GM21529 (cell line): ENCODE results near the gene CYP4V2.

Experiments
- ATAC-seq: cut with Tn5 transposase; IDR thresholded peaks from one replicate; pipeline ENCODE4 v1.9.1; 2021; ENCODE audit not compliant: unreplicated experiment

Gene CYP4V2

DNA sequence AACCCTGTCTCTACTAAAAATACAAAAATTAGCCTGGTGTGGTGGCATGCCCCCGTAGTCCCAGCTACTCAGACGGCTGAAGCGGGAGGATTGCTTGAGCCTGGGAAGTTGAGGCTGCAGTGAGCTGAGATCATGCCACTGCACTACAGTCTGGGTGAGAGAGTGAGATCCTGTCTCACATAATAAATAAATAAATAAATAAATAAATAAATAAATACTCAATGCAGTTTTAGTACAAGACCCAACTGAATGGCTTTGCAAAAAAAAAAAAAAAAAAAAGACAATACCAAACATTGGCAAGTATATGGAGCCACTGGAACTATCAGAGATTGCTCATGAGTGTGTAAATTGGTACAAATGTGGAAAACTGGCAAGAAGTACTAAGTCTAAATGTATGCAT is 3.3 kb upstream of the CYP4V2 start:
- ATAC-seq, result no peak

DNA sequence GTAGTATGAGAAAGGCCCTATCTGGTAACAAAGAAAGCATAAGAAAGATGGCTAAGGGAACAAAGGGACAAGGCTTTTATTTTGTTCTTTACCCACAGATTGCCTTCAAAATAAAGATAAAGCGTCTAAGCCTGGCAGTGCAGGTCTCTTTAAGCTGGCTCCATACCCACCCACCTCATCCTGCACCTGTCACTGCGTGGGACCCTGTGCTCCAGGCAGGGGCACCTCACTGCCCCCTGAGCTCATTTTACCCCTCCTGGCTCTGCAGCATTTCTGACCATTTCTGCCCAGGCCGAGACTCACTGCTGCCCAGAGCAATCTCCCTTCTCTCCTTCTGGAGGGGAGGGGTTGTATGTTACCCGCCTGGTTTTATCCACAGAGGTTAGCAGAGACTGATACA is 1.7 kb upstream of the CYP4V2 start:
- no peak for ATAC-seq

DNA sequence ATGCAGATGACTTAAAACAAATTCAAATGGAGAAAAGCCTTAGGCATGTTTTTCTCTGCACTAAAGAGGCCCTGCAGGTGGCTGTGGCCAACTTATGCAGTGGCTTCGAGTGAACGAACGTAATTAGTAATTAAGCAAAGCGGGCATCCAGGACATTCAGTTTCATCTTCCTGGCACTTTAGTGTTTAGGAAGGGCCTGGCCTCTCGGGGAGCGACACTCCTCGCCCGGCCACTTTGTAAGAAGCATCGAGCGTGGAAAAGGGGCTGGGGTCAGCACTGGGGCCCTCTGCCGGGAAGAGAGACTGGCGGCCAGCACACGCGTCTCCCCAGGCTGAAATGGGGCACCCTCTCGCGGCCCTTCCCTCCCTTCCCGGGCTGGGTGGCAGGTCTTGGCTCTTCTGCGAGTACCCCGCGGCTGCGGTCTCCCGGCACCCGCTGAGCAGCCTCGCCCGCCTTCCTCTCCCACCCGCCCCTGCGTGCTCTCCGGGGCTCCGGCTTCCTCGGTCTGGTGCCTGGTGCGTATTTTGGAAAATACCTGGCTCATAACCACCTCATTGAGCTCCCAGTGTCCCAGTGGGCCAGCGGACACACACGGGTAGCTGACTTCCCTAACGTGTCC is 677 bp upstream of the CYP4V2 start:
- peak; percentile 32 for ATAC-seq

DNA sequence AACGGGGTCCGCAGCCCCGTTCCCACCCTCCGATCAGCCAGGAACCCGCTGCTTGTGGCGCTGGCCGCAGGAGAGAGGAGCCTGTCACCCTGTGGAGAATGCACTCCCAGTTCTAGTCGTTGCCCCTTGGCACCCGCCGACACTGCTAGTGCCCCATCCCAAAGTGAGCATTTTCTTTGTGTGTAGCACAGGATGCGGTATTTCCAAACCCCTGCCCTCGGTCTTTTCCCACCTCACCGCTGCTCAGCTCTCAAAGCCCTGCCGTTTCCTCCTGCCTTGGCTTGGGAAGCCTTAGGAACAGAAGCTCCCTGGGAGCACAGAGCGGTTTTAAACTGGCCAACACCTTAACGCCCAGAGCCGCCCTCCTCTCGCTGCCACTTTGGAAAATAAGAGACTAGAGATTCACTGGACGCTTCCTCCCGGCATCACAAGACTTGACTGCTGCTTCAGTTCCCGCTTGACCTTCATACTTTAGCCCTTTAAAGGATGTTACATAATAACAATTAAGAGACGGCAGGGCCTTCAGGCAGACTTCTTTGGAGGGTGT is 772 bp downstream of the CYP4V2 start:
- peak; percentile 0 for ATAC-seq

DNA sequence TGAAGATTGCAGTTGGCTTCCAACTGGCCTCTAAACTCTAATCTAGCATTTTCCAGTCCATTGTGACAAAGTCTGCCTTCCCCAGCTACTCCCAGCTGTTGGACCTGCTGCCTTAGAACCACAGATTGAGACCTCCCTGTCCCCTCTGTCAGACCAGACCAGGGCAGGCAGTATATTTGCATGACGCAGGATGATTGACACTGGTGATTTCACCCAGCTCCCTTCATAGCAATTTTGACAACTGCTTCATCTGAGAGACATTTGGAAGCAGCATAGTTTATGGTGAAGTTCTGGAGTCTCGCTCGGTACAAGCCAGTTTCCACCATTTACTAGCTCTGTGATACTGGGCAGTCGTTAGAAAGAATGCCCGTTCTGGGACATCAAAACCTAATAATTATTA is 2.5 kb downstream of the CYP4V2 start:
- no peak for ATAC-seq

DNA sequence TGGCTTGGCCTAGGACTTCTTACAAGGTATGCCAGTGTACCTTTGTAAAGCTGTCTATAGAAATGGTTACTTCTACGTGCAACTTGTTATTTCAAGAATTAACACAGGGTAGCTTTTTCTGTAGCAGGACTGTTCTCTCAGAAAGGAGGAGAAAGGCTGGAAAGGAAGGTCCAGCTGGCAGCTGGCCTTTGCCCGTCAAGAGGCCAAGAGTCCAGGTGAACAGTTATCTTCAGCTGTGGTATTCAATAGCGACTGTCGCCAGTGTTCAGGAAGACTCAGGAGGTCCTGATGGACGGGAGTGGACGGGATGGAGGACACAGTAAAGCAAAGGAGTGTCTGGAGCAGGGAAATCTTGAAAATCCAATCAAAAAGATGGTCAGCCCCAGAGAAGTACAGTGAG is 4.7 kb downstream of the CYP4V2 start:
- no peak for ATAC-seq

DNA sequence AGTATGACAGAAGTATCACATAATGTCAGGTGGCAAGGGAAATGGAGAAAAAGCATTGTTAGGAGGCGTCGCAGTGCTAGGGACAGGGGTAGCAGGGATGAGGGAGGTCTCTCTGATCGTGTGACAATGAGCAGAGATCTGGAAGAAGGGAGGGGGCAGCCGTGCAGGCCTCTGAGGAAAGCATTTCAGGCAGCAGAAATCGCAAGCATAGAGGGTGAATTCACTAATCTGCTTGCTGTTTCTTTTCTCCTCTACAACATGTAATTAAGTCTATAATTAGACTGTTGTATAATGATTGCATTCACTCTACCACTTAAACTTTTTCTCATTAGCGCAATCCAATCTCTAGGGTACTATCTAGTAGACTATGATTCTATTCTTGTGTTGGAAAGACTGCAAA is 9.1 kb downstream of the CYP4V2 start:
- no peak for ATAC-seq

DNA sequence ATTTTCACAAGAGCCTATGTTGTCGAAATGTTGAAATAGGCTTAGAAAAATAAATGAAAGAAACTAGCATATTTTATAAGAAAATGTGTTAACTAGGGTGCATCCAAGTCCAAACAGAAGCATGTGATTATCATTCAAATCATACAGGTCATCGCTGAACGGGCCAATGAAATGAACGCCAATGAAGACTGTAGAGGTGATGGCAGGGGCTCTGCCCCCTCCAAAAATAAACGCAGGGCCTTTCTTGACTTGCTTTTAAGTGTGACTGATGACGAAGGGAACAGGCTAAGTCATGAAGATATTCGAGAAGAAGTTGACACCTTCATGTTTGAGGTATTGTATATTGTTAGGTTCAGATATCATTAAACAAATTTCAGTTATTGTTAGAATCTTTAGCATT is 9.6 kb downstream of the CYP4V2 start:
- ATAC-seq, result no peak

DNA sequence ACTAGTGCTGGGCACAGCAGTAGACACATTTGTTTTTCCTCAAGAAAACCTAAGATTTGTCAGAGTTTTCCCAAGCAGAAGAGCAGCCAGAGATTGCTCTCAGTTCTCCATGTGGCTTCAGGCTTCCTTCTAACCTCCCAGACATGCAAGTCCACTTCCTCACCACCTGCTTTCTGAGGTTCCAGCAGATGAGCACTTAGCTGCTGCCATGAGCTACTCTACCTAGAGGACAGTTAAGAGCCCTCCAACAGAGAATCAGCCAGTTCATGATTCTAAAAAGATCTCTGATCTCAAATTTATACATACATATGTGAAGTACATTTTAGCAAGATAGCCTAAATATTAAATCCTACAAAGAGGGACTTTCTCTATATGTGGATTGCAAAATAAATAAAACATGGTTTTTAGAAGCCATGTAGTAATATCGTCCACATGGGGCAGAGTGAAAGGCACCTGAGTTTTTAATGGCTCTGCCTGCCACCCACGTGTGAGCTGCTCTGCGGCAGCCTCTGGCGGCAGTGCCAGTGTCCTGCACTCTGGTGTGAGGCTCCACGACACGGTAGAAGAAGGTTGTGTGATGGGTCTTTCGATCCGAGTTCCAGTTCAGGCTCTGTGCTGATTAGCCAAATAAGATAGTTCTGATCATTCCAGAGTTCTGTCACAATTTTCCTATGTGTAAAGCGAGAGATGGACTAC is 10.3 kb downstream of the CYP4V2 start:
- peak; percentile 94 for ATAC-seq

DNA sequence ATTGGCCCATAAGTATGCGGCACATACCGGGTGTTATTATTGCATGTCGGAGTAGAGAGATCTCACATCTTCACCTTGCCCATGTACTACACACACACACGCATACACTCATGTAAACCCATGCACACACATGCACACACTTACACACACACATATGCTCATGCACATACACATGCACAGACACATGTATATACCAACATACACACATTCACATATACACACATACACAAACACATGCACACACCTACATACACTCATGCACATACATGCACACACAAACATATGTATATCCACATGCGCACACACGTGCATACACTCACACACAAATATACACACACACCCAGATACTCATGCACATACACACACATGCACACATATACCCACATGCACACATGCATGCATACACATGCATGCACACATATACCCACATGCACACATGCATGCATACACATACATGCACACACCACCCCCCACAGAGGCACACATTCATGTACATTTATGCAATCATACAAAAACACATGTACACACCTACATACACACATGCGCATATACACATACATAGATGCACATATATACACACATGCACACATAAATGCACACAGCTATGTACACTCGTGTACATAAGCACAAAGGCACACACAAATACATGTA is 11.2 kb downstream of the CYP4V2 start:
- ATAC-seq, result no peak

DNA sequence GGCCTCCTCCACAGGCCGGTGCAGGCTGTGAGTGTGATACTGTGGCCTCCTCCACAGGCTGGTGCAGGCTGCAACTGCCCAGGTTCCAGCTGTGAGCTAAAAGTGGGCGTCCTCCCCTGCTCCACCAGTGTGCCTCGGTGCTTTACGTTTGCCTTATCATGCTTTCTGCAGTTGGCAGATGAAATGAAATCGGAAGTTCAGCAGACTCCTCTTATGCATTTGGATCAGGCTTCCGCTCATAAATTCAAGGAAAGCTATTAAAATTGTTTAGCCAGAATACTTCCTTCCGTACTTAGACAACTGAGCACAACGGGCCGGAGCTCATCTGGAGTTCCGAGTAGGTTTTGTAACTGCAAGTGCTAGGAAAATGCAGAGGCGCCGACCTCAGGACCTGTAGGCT is 12.0 kb downstream of the CYP4V2 start:
- no peak for ATAC-seq

DNA sequence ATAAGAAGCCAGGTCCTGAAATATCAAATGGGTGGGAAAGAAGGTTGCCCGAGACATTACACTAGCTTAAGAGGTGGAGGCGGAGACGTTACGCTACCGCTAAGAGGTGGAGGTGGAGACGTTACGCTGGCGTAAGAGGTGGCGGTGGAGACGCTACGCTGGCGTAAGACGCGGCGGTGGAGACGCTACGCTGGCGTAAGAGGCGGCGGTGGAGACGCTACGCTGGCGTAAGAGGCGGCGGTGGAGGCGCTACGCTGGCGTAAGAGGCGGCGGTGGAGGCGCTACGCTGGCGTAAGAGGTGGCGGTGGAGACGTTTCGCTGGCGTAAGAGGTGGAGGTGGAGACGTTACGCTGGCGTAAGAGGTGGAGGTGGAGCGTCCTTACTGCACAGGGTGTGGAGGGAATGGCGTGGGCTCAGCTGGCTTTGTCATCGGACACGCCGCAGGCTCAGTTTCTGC is 12.8 kb downstream of the CYP4V2 start:
- ATAC-seq, result no peak

DNA sequence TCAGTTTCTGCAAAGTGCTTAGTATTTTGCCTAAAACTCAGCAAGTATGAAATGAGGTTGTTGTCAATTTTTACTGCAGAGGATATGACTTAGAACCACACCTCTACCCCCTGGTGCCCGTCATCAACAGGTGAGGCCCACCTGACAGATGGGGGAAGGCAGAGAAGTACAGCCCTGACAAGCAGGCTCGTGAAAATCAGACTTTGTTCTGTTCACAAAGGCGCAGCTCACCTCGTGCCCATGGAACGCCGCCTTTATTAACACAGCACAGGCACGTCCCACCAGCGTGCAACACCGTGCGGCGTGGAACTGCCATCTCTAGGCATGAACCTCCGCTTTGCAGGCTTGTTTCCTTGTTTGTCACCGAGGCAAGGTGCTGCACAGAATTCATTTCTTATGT is 13.3 kb downstream of the CYP4V2 start:
- no peak for ATAC-seq

DNA sequence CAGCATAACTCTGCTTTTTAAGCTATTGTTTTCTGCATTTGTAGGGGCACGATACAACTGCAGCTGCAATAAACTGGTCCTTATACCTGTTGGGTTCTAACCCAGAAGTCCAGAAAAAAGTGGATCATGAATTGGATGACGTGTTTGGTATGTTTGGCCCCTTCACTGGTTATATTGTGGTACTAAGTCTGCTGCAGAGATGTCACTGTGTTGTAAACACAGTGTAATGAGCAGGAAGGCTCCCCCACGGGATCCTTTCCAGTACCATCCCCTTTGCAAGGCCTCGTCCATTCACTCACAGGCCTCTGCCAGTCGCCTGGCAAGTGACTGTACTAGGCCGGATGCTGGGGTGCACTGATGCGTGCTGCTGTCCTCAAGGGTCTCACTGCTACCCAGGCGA is 13.8 kb downstream of the CYP4V2 start:
- ATAC-seq, result no peak

DNA sequence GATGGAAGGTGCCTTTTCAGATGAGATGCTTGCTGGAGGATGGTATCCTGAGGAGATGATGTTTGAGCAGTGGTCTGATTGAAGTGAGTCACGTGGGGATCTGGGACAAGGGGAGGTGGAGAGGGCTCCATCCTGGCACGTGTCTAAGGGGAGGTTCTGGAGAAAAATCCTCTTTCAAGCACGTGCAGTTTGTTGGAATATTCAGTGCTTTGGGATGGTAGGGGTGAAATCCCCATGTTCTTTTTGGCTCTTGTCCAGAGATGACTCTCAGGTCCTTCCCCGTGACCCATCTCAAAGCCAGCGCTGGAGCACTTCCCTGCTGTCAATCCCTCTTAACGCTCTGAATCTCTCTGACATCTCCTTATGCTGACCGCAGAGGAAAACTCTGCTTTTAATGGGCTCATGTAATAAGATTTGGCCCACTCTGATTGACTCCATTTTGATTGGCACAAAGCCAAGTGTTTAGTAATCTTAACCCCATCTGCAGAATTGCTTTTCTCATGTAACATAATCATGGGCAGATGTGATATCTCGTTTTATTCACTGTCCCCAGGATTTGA is 25.2 kb downstream of the CYP4V2 start:
- ATAC-seq, result no peak

DNA sequence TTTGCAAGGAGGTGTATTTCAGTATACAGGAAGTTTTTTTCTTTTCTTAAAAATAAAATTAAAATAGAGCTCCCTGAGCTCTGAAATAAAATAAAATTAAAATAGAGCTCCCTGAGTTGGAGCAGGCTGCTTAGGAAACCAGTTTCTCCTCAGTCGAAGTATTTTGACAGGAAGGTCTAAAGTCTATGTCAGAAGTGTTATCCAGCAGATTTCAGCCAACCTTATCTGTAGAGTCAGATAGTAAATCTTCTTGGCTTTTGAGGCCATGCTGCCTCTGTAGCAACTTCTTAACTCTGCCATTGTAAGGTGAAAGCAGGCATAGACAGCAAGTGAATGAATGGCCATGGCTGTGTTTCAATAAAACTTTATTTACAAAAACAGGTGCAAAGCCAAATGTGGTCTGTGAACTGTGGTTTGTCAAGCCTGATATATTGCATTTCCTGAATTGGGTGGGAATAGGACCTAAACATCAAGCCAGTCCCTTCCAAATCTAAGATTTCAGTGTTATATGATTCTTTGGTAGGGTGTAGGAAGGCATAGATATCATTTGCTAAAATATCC is 26.4 kb downstream of the CYP4V2 start:
- ATAC-seq, result no peak

DNA sequence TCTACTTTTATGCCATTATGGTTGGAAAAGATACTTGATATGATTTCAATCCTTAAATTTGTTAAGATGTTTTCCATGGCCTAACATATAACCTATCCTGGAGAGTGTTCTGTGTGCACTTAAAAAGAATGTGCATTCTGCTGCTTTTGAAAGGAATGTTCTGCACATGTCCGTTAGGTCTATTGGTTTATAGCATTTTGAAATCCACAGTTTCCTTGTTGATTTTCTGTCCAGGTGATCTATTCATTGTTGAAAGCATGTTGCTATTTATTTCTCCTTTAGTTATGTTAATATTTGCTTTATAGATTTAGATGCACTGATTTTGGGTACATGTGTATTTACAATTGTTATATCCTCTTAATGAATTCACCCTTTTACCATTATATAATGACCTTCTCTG is 30.3 kb downstream of the CYP4V2 start:
- ATAC-seq, result no peak

DNA sequence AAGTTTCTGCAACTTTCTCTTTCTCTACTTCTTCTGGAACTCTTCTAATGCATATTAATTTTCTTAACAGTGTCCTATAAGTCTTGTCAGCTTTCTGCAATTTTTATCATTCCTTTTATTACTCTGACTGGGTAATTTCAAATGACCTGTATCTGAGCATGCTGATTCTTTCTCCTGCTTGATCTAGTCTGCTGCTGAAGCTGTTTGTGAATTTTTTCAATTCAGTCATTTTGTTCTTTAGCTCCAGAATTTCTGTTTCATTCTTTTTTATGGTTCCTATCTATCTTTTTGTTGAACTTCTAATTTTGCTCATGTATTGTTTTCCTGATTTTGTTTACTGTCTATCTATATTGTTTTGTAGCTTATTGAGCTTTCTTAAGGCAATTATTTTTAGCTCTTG is 34.5 kb downstream of the CYP4V2 start:
- no peak for ATAC-seq

DNA sequence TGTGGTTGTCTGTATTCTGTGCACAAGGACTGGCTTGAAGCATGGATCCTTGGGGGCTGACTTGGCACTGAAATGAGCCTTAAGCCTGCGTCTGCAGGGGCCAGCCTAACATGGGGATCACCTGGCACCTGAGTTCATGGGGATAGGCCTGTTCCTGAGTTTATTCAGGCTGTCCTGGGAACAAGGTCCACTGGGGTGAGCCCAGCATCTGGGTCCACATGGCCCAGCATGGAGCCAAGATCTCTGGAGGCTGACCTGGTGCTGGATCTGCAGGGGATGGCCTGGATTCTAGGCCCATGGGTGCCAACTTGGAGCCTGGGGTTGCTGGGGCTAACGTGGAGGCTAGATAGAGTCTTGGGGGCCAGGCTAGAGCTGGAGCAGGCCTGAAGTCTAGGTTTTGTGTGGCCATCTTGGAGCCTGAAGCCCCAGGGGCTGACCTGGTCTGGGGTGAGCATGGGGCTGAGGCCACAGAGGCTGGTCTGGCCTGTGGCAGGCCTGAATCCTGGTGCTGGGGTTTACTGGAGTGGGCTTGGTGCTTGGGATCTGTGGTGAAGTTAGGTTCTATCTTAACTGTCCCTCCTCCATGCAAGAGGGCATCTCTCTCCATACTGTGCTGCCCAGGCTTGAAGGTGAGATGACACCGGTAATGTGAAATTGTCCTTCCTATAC is 35.3 kb downstream of the CYP4V2 start:
- ATAC-seq, result no peak

DNA sequence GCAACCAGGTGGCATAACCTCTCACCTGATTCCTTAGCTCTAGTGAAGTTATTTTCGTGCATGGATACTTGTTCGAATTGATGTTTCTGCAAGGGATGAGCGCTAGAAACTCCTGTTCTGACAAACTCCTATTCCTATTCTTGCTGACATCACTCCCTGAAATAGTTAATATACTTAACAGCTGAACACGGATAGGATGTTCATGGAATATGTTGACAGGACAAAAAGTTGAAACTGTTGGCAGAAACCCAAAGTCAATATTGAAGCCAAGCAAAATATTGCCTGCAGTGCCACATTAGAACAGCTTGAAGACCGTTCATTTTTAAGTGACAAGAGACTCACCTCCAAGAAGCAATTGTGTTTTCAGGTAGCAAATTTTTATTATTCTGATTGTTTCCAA is 35.9 kb downstream of the CYP4V2 start, which contains the start of gene KLKB1:
TSS of gene KLKB1 (plus strand) at position 287 of the 400 bp plus-strand sequence. CDS start 689 bp downstream, outside the sequence.
- no peak for ATAC-seq
